GM23338 (cell line): Measurements from ENCODE around the gene CXADR. TPM values are rescaled to one million over a fixed set of nuclear protein-coding genes. Genes with fewer than 3 reads are reported as not detected.
A peak's percentile ranks its signal among the peaks of the same experiment; 100 is the strongest.

Experiments used
- ATAC-seq: fragments of 200-7000 bp; cut with Tn5 transposase; 3 replicates; pipeline ENCODE4 v1.9.1; 2020
- DNase-seq: peaks from one replicate; pipeline ENCODE4 v3.0.0-alpha.2; 2015; ENCODE audit warnings: low spot score
- H2AFZ ChIP-seq: fragments of 200-600 bp; sonication (generic); 2 replicates; pipeline ENCODE4 v1.8.0; 2016; ENCODE audit warnings: antibody characterized with exemption, mild to moderate bottlenecking, moderate library complexity
- H3F3A ChIP-seq: fragments of 200-600 bp; sonication (generic); replicated peaks from 2 replicates; pipeline ENCODE4 v1.8.0; 2017; ENCODE audit warnings: antibody characterized with exemption, mixed run types, low read depth
- H3K27ac ChIP-seq: fragments of 200-600 bp; sonication (generic); 2 replicates; pipeline ENCODE4 v1.6.1; 2016; ENCODE audit warnings: low read depth
- H3K27me3 ChIP-seq: fragments of 200-600 bp; sonication (generic); 2 replicates; pipeline ENCODE4 v1.8.0; 2016; ENCODE audit warnings: mild to moderate bottlenecking, mixed run types, moderate library complexity; ENCODE audit not compliant: insufficient read depth
- H3K36me3 ChIP-seq: fragments of 200-600 bp; sonication (generic); 2 replicates; pipeline ENCODE4 v1.8.0; 2016; ENCODE audit warnings: mild to moderate bottlenecking; ENCODE audit not compliant: insufficient read depth
- H3K4me1 ChIP-seq: fragments of 200-600 bp; sonication (generic); 2 replicates; pipeline ENCODE4 v1.8.0; 2016; ENCODE audit warnings: mild to moderate bottlenecking, moderate library complexity; ENCODE audit not compliant: insufficient read depth
- H3K4me2 ChIP-seq: fragments of 200-600 bp; sonication (generic); 2 replicates; pipeline ENCODE4 v1.7.1; 2017; ENCODE audit warnings: mixed run types
- H3K4me3 ChIP-seq: fragments of 200-600 bp; sonication (generic); 2 replicates; pipeline ENCODE4 v1.6.1; 2016; ENCODE audit warnings: mixed run types
- H3K79me2 ChIP-seq: fragments of 200-600 bp; sonication (generic); replicated peaks from 2 replicates; pipeline ENCODE4 v1.8.0; 2017; ENCODE audit warnings: mild to moderate bottlenecking; ENCODE audit not compliant: insufficient read depth
- H3K9me2 ChIP-seq: fragments of 200-600 bp; sonication (generic); 2 replicates; pipeline ENCODE4 v1.8.0; 2017; ENCODE audit not compliant: insufficient read depth
- H4K20me1 ChIP-seq: fragments of 200-600 bp; sonication (generic); replicated peaks from 2 replicates; pipeline ENCODE4 v1.8.0; 2017; ENCODE audit warnings: mild to moderate bottlenecking; ENCODE audit not compliant: insufficient read depth
- H3K27ac Mint-ChIP-seq: 2 replicates; pipeline ENCODE4 v1.8.0; 2020; ENCODE audit warnings: inconsistent platforms, mild to moderate bottlenecking, moderate library complexity, mixed read lengths
- H3K27me3 Mint-ChIP-seq: 3 replicates; pipeline ENCODE4 v1.8.0; 2022; ENCODE audit warnings: low read depth, mild to moderate bottlenecking, moderate library complexity, mixed read lengths, inconsistent platforms; ENCODE audit not compliant: insufficient read depth, poor library complexity
- H3K36me3 Mint-ChIP-seq: 3 replicates; pipeline ENCODE4 v1.8.0; 2021; ENCODE audit warnings: low read depth, mild to moderate bottlenecking, inconsistent platforms, moderate library complexity, mixed read lengths
- H3K4me1 Mint-ChIP-seq: 3 replicates; pipeline ENCODE4 v1.8.0; 2020; ENCODE audit warnings: mild to moderate bottlenecking, inconsistent platforms, mixed read lengths
- H3K4me3 Mint-ChIP-seq: 3 replicates; pipeline ENCODE4 v1.8.0; 2021; ENCODE audit warnings: moderate library complexity, mild to moderate bottlenecking, inconsistent platforms, mixed read lengths
- H3K9me3 Mint-ChIP-seq: 3 replicates; pipeline ENCODE4 v1.8.0; 2020; ENCODE audit warnings: moderate library complexity, mild to moderate bottlenecking, inconsistent platforms, mixed read lengths
- EZH2 ChIP-seq: fragments of 200-600 bp; sonication (generic); IDR thresholded peaks from one replicate; pipeline ENCODE4 v1.8.0; 2017; ENCODE audit warnings: antibody characterized with exemption, mild to moderate bottlenecking, low read depth; ENCODE audit not compliant: unreplicated experiment
- EZH2phosphoT487 ChIP-seq: fragments of 200-600 bp; sonication (generic); IDR thresholded peaks from one replicate; pipeline ENCODE4 v1.8.1; 2018; ENCODE audit warnings: antibody characterized with exemption; ENCODE audit not compliant: unreplicated experiment
- JUNB ChIP-seq: IDR thresholded peaks from one replicate; pipeline ENCODE4 v1.6.1; 2016; ENCODE audit warnings: antibody characterized with exemption; ENCODE audit not compliant: unreplicated experiment
- POLR2AphosphoS5 ChIP-seq: IDR thresholded peaks from 2 replicates; pipeline ENCODE4 v1.6.1; 2016; ENCODE audit warnings: antibody characterized with exemption, low read depth
- REST ChIP-seq: IDR thresholded peaks from one replicate; pipeline ENCODE4 v1.6.1; 2018; ENCODE audit warnings: antibody characterized with exemption; ENCODE audit not compliant: unreplicated experiment
- STAT1 ChIP-seq: IDR thresholded peaks from one replicate; pipeline ENCODE4 v1.6.1; 2016; ENCODE audit warnings: antibody characterized with exemption; ENCODE audit not compliant: unreplicated experiment
- ZNF114 ChIP-seq: fragments of 250-450 bp; sonication (Bioruptor Pico); IDR thresholded peaks from 2 replicates; pipeline ENCODE4 v1.5.0; 2020; ENCODE audit warnings: mild to moderate bottlenecking, moderate library complexity
- polyA plus RNA-seq: library from polyadenylated mRNA; unstranded; fragments of >200 nt; fragmentation: Nextera tagmentation; extraction: Ambion mirVana; gene quantifications from 2 replicates; pipeline ENCODE4 v1.2.1, GENCODE V29; 2016
- total RNA-seq: library from RNA; depleted of rRNA; stranded (reverse); fragments of >200 nt; shearing (Covaris generic); gene quantifications from 2 replicates; pipeline ENCODE4 v1.2.3, GENCODE V29; 2014
- TF ChIP-seq, protein P1 (sequence below): fragments of 250-450 bp; sonication (Bioruptor Pico); IDR thresholded peaks from 2 replicates; pipeline ENCODE4 v1.5.0; 2020; ENCODE audit warnings: mild to moderate bottlenecking, moderate library complexity

The CXADR gene
- total and polyA plus RNA-seq, 2 experiments from 2014 or later = 126 to 207 TPM

DNA sequence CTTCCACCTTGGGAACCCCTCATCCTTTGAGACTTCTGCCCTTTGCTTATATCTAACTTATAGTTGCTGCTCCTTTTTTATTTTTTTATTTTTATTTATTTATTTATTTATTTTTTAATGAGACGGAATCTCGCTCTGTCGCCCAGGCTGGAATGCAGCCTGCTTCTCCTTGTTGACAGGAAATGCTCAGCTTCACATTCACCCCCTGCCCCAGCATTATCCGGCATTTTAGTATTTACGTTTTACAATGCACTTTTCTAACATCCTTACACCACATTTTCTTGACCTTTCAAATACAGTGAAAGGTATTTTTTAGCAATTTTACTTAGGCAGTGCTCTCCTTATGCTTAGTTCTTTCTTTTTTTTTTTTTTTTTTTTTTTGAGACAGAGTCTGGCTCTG is 14.9 kb downstream of the CXADR start:
- H3K27ac Mint-ChIP-seq = peak overlapping the region; percentile 81
- H3K27ac ChIP-seq = peak overlapping the region; percentile 61

DNA sequence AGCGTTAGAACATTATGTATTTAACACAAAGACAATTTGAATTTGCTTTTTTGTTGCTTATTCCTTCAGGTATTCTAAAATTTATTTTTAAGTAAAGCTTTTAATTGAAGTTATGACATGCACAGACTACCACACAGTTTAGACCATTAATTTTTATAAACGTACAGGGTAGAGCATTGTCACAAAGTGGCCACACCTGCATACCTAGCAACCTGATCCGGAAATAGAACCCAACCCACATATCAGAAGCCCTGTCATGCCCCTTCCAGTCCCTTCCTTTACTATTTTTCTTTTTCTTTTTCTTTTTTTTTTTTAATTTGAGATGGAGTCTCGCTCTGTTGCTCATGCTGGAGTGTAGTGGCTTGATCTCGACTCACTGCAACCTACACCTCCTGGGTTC is 16.8 kb downstream of the CXADR start:
- H3K27me3 Mint-ChIP-seq = no peaks in the 10 kb centered on the region
- H3K4me1 Mint-ChIP-seq = peaks cover 65% of the 10 kb centered on the region
- no peak overlapping the region for H3K4me2 ChIP-seq
- H3K4me1 ChIP-seq = peaks cover 81% of the 10 kb centered on the region
- DNase-seq (no peak), ATAC-seq (no peak)
- H3K36me3 Mint-ChIP-seq = peaks cover 8% of the 10 kb centered on the region; the same call in 2 of the 3 replicates
- peaks cover 2% of the 10 kb centered on the region; the same call in 1 of the 3 replicates for H3K9me3 Mint-ChIP-seq
- H3K4me3 ChIP-seq = no peak overlapping the region
- H2AFZ ChIP-seq = no peak overlapping the region
- peaks cover 99% of the 10 kb centered on the region for H3K79me2 ChIP-seq
- no peak overlapping the region for H3K27ac ChIP-seq
- H3K27ac Mint-ChIP-seq = no peak overlapping the region
- no peaks in the 10 kb centered on the region for H3K27me3 ChIP-seq
- peaks cover 47% of the 10 kb centered on the region for H4K20me1 ChIP-seq
- H3F3A ChIP-seq = no peaks in the 10 kb centered on the region
- no peak overlapping the region for H3K4me3 Mint-ChIP-seq
- no peaks in the 10 kb centered on the region for H3K36me3 ChIP-seq
- H3K9me2 ChIP-seq = no peaks in the 10 kb centered on the region
- no peak for TF ChIP-seq EZH2
- no peak for TF ChIP-seq EZH2phosphoT487
- no peak for TF ChIP-seq JUNB
- TF ChIP-seq STAT1 = no peak
- no peak for TF ChIP-seq ZNF114 (CRISPR knock-in tag)
- TF ChIP-seq POLR2AphosphoS5 = no peak
- TF ChIP-seq, protein P1, sequence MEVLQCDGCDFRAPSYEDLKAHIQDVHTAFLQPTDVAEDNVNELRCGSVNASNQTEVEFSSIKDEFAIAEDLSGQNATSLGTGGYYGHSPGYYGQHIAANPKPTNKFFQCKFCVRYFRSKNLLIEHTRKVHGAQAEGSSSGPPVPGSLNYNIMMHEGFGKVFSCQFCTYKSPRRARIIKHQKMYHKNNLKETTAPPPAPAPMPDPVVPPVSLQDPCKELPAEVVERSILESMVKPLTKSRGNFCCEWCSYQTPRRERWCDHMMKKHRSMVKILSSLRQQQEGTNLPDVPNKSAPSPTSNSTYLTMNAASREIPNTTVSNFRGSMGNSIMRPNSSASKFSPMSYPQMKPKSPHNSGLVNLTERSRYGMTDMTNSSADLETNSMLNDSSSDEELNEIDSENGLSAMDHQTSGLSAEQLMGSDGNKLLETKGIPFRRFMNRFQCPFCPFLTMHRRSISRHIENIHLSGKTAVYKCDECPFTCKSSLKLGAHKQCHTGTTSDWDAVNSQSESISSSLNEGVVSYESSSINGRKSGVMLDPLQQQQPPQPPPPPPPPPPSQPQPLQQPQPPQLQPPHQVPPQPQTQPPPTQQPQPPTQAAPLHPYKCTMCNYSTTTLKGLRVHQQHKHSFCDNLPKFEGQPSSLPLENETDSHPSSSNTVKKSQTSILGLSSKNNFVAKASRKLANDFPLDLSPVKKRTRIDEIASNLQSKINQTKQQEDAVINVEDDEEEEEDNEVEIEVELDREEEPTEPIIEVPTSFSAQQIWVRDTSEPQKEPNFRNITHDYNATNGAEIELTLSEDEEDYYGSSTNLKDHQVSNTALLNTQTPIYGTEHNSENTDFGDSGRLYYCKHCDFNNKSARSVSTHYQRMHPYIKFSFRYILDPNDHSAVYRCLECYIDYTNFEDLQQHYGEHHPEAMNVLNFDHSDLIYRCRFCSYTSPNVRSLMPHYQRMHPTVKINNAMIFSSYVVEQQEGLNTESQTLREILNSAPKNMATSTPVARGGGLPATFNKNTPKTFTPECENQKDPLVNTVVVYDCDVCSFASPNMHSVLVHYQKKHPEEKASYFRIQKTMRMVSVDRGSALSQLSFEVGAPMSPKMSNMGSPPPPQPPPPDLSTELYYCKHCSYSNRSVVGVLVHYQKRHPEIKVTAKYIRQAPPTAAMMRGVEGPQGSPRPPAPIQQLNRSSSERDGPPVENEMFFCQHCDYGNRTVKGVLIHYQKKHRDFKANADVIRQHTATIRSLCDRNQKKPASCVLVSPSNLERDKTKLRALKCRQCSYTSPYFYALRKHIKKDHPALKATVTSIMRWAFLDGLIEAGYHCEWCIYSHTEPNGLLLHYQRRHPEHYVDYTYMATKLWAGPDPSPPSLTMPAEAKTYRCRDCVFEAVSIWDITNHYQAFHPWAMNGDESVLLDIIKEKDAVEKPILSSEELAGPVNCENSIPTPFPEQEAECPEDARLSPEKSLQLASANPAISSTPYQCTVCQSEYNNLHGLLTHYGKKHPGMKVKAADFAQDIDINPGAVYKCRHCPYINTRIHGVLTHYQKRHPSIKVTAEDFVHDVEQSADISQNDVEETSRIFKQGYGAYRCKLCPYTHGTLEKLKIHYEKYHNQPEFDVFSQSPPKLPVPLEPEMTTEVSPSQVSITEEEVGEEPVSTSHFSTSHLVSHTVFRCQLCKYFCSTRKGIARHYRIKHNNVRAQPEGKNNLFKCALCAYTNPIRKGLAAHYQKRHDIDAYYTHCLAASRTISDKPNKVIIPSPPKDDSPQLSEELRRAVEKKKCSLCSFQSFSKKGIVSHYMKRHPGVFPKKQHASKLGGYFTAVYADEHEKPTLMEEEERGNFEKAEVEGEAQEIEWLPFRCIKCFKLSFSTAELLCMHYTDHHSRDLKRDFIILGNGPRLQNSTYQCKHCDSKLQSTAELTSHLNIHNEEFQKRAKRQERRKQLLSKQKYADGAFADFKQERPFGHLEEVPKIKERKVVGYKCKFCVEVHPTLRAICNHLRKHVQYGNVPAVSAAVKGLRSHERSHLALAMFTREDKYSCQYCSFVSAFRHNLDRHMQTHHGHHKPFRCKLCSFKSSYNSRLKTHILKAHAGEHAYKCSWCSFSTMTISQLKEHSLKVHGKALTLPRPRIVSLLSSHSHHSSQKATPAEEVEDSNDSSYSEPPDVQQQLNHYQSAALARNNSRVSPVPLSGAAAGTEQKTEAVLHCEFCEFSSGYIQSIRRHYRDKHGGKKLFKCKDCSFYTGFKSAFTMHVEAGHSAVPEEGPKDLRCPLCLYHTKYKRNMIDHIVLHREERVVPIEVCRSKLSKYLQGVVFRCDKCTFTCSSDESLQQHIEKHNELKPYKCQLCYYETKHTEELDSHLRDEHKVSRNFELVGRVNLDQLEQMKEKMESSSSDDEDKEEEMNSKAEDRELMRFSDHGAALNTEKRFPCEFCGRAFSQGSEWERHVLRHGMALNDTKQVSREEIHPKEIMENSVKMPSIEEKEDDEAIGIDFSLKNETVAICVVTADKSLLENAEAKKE (CRISPR knock-in tag) = no peak

More for the DNA sequence above, 14.9 kb downstream of the CXADR start:
- Mint-ChIP-seq H3K4me1 (peaks cover 57% of the 10 kb centered on the region), H3K4me3 (no peak overlapping the region), H3K9me3 (peaks cover 2% of the 10 kb centered on the region; the same call in 1 of the 3 replicates), H3K36me3 (peaks cover 12% of the 10 kb centered on the region; the same call in 2 of the 3 replicates), H3K27me3 (no peaks in the 10 kb centered on the region)
- no peaks in the 10 kb centered on the region for H3K9me2 ChIP-seq
- peaks cover 40% of the 10 kb centered on the region for H4K20me1 ChIP-seq
- peak overlapping the region; percentile 2 for H3K4me3 ChIP-seq
- peaks cover 75% of the 10 kb centered on the region for H3K4me1 ChIP-seq
- no peaks in the 10 kb centered on the region for H3F3A ChIP-seq
- no peak for ATAC-seq
- peak; percentile 53 for DNase-seq
- no peak for TF ChIP-seq REST
- H2AFZ ChIP-seq = no peak overlapping the region
- peaks cover 100% of the 10 kb centered on the region for H3K79me2 ChIP-seq
- peak overlapping the region; percentile 16 for H3K4me2 ChIP-seq
- no peaks in the 10 kb centered on the region for H3K36me3 ChIP-seq
- no peaks in the 10 kb centered on the region for H3K27me3 ChIP-seq
